Natural killer cell (primary cell): ENCODE results near the gene PRMT7. TPM values are rescaled to one million over a fixed set of nuclear protein-coding genes. Genes with fewer than 3 reads are reported as not detected.

Experiments used
- ATAC-seq, 3 donors: fragments of 150-1000 bp in 2 of 3; fragments of 200-7000 bp in 1 of 3; cut with Tn5 transposase; 1 replicate in 1 of 3; 2 replicates in 2 of 3; pipeline ENCODE4 v1.10.0; 2021; ENCODE audit warnings: mild to moderate bottlenecking in 2 of 3, moderate library complexity in 2 of 3
- DNase-seq, 2 donors: peaks; one replicate each; pipeline versions ENCODE4 v3.0.0 to v3.0.0-alpha.2; 2013 to 2021; ENCODE audit warnings: mixed read lengths in 1 of 2
- H3K27ac ChIP-seq: one replicate; pipeline ENCODE4 v1.5.1; 2013; ENCODE audit warnings: mild to moderate bottlenecking, low read length
- H3K27me3 ChIP-seq: one replicate; pipeline ENCODE4 v1.6.1; 2013; ENCODE audit warnings: low read length; ENCODE audit not compliant: control insufficient read depth, insufficient read depth
- H3K36me3 ChIP-seq: one replicate; pipeline ENCODE4 v1.6.1; 2013; ENCODE audit warnings: low read length; ENCODE audit not compliant: control insufficient read depth, insufficient read depth
- H3K4me1 ChIP-seq: one replicate; pipeline ENCODE4 v1.6.1; 2013; ENCODE audit warnings: low read length; ENCODE audit not compliant: control insufficient read depth, insufficient read depth
- H3K4me3 ChIP-seq: one replicate; pipeline ENCODE4 v1.5.1; 2013; ENCODE audit warnings: low read length
- H3K9me3 ChIP-seq: one replicate; pipeline ENCODE4 v1.6.1; 2013; ENCODE audit warnings: low read length; ENCODE audit not compliant: control insufficient read depth, insufficient read depth
- H3K27ac Mint-ChIP-seq, 2 donors: one replicate each; pipeline ENCODE4 v1.8.0; 2022; ENCODE audit warnings: mild to moderate bottlenecking in 2 of 2, mixed read lengths in 2 of 2, moderate library complexity in 1 of 2
- H3K27me3 Mint-ChIP-seq, 2 donors: one replicate each; pipeline ENCODE4 v1.8.0; 2022; ENCODE audit warnings: low read depth in 2 of 2, mixed read lengths in 2 of 2
- H3K36me3 Mint-ChIP-seq: one replicate; pipeline ENCODE4 v1.8.0; 2022; ENCODE audit warnings: mixed read lengths
- H3K4me1 Mint-ChIP-seq, 2 donors: one replicate each; pipeline ENCODE4 v1.8.0; 2022; ENCODE audit warnings: mixed read lengths in 2 of 2
- H3K4me3 Mint-ChIP-seq: one replicate; pipeline ENCODE4 v1.8.0; 2022; ENCODE audit warnings: mild to moderate bottlenecking, moderate library complexity, mixed read lengths
- H3K9me3 Mint-ChIP-seq, 2 donors: one replicate each; pipeline ENCODE4 v1.8.0; 2022; ENCODE audit warnings: mixed read lengths in 2 of 2
- WGBS: methylation state at CpG from one replicate; pipeline ENCODE4 v1.1.7; 2013; ENCODE audit warnings: missing lambda C conversion rate; ENCODE audit not compliant: insufficient coverage; 5-methylcytosine and 5-hydroxymethylcytosine counted together
- intact Hi-C: fragments of 100-400 bp; cut with micrococcal nuclease; formaldehyde crosslinking; loops from one replicate; pipeline ENCODE4 v1.14.2; 2022
- total RNA-seq, 4 donors: library from RNA; stranded (reverse); fragments of 120-200 nt in 1 of 4; gene quantifications; one replicate each; pipeline versions ENCODE4 v1.2.3 to v1.2.4, GENCODE V29; 2013 to 2022
- TF ChIP-seq, protein P1 (sequence below): fragments of 200-600 bp; IDR thresholded peaks from one replicate; pipeline ENCODE4 v1.8.0; 2022; ENCODE audit warnings: antibody characterized with exemption

PRMT7 gene
- total RNA-seq, 3 donors from 2014 or later (not counting 1 experiment from before 2014, with no cell fraction given) = 60.7 to 84.7 (median 68.2) TPM

DNA sequence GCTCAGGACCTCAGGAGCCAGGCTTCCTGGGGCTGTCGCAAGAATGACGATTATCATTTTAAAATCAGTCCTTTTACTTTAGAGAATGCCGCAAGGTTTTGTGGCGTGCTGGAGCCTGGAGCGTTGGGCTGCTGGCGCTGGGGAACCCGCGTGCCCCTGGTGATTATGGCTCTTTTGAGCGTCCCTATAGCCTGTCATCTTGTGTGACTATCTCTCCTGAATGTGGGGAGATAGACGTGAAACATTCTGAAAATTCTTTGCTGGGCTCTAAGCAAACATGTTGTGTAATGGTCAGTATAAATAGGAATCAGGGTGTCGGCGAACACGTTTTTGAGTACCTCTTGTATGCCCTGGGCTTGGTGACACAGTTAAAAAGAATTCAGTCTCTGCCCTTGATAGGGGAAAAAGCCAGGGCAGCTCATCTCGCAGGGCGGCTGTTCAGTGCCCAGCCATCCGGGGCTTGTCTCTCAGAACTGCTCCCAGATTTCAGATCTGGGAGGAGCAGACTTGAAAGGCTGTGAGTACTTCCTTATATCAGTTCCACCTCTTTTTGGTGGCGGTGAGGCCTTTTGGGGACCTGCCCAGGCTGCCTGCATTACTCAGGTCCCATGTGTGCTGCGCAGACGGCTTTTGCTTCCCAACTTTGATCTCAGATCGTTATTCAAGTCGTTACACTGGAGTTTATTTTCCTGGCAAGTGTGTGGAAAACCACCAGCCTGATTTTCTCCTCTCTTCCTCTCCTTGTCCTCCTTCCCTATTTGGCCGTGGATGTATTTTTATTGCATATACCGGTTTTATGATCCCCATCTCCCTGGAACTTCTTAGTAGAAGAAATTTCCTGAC is 45.5 kb upstream of the PRMT7 start:
- peak overlapping the region; percentile 96 for H3K4me3 Mint-ChIP-seq
- peak overlapping the region; percentile 89 for H3K4me3 ChIP-seq

GRCh38 chr16:68267612-68268405 is 43.0 kb upstream of the PRMT7 start:
- H3K27ac ChIP-seq = no peak overlapping the region

More for the DNA sequence above, 45.5 kb upstream of the PRMT7 start:
- WGBS = 7% methylated on average over 21 of the region's 23 CpGs
- Mint-ChIP-seq H3K4me1 (peaks cover 25 to 50% of the 10 kb centered on the region in 2 donors), H3K27me3 (no peaks in the 10 kb centered on the region), H3K9me3 (no peaks in the 10 kb centered on the region), H3K36me3 (no peaks in the 10 kb centered on the region), H3K27ac (peak overlapping the region; percentile 95 to 100)
- peaks cover 7% of the 10 kb centered on the region for H3K36me3 ChIP-seq
- ATAC-seq (peak in 2 of 3 donors; percentile 4 to 6), DNase-seq (peak in 1 of 2 donors; percentile 80)
- peaks cover 48% of the 10 kb centered on the region for H3K4me1 ChIP-seq
- TF ChIP-seq, protein P1, sequence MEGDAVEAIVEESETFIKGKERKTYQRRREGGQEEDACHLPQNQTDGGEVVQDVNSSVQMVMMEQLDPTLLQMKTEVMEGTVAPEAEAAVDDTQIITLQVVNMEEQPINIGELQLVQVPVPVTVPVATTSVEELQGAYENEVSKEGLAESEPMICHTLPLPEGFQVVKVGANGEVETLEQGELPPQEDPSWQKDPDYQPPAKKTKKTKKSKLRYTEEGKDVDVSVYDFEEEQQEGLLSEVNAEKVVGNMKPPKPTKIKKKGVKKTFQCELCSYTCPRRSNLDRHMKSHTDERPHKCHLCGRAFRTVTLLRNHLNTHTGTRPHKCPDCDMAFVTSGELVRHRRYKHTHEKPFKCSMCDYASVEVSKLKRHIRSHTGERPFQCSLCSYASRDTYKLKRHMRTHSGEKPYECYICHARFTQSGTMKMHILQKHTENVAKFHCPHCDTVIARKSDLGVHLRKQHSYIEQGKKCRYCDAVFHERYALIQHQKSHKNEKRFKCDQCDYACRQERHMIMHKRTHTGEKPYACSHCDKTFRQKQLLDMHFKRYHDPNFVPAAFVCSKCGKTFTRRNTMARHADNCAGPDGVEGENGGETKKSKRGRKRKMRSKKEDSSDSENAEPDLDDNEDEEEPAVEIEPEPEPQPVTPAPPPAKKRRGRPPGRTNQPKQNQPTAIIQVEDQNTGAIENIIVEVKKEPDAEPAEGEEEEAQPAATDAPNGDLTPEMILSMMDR = no peak
- peak overlapping the region; percentile 95 for H3K27ac ChIP-seq
- no peaks in the 10 kb centered on the region for H3K9me3 ChIP-seq
- intact Hi-C loops = loop anchor here (2.0 kb wide), 2 partner anchors 20 to 22 kb away; partner anchors contain the start of gene PLA2G15
- no peaks in the 10 kb centered on the region for H3K27me3 ChIP-seq

DNA sequence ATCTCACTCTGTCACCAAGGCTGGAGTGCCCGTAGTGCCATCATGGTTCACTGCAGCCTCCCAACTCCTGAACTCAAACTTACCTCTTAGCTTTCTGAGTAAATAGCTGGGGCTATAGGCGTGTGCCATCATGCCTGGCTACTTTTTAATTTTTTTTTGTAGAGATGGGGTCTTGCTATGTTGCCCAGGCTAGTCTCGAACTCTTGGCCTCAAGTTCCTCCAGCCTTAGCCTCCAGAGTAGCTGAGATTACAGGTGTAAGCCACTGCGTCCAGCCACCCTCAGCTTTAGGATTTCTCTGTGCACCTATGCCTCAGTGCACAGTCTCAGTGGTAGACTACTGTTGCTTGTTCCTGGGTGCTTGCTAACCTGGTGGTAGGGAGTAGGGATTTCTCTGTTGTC is 41.0 kb upstream of the PRMT7 start:
- Histone ChIP-seq H3K4me3 (no peak overlapping the region), H3K36me3 (peaks cover 19% of the 10 kb centered on the region), H3K27ac (no peak overlapping the region), H3K27me3 (no peaks in the 10 kb centered on the region), H3K4me1 (peaks cover 55% of the 10 kb centered on the region), H3K9me3 (no peaks in the 10 kb centered on the region)
- TF ChIP-seq, protein P1 = no peak
- Mint-ChIP-seq H3K4me3 (no peak overlapping the region), H3K4me1 (peaks cover 17 to 35% of the 10 kb centered on the region in 2 donors), H3K27me3 (no peaks in the 10 kb centered on the region), H3K9me3 (no peaks in the 10 kb centered on the region), H3K36me3 (no peaks in the 10 kb centered on the region), H3K27ac (peak overlapping the region in 1 of 2 donors; percentile 51)
- 96% methylated on average over 4 of the region's 4 CpGs for WGBS
- no peak for ATAC-seq
- no peak for DNase-seq
- intact Hi-C loops = no loop called here

More at GRCh38 chr16:68267612-68268405, 43.0 kb upstream of the PRMT7 start:
- Mint-ChIP-seq H3K9me3 (no peaks in the 10 kb centered on the region), H3K36me3 (no peaks in the 10 kb centered on the region), H3K27ac (no peak overlapping the region), H3K27me3 (no peaks in the 10 kb centered on the region), H3K4me1 (peaks cover 25 to 46% of the 10 kb centered on the region in 2 donors), H3K4me3 (no peak overlapping the region)
- ATAC-seq (no peak), DNase-seq (no peak)
- intact Hi-C loops = no loop called here
- Histone ChIP-seq H3K36me3 (peaks cover 8% of the 10 kb centered on the region), H3K4me3 (no peak overlapping the region), H3K4me1 (peaks cover 48% of the 10 kb centered on the region), H3K27me3 (no peaks in the 10 kb centered on the region), H3K9me3 (no peaks in the 10 kb centered on the region)
- TF ChIP-seq, protein P1 = no peak
- 93% methylated on average over 5 of the region's 6 CpGs for WGBS
